ENCODE results near the gene CCNO.

The CCNO gene

GRCh38 chr5:55222985-55223811 is 10.2 kb downstream of the CCNO start:
- no peak for DNase-seq

GRCh38 chr5:55222092-55222984 is 11.1 kb downstream of the CCNO start:
- DNase-seq: no peak

- no peak for DNase-seq
These were observed 12.8 kb downstream of the CCNO start for GRCh38 chr5:55220433-55221185.

DNA sequence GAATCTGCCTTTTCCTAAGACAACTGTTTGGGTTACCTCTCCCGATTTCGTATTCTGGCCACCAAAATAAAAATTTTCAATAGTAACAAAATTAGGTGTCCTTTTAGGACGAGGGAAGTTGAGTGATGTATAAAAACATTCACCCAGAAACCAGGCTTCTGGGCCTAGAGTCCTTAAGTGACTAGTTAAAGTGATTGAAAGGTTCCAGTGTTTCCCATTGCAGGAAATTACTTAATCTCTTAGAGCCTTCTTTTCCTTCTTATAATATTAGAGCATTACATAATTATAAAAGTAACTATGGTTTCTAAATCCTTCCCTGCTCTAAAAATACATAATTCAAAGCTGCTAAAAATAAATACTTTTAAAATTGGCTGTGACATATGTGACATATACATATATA is 13.6 kb downstream of the CCNO start:
- DNase-seq: no peak

DNA sequence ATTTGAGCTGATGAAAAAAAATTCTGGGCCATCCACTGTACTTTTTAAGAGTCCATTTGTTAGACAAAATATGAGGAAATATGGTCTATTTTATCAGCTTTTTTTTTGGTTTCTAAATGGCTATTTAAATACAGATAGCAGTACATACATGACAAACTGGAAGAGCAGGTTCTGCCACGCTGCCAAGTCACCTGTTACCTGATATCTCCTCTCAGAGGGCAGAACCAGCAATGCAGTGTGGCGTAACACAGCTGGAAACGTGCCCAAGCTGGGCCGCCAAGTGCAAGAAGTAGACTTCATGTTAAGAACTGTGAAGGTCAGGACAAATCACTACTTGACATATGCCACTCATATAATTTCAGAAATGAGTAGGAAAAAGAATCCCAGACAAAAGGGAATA is 14.4 kb downstream of the CCNO start:
- peak; percentile 12 for DNase-seq

GRCh38 chr5:55211184-55211874 is 22.1 kb downstream of the CCNO start:
- no peak for DNase-seq

GRCh38 chr5:55205001-55205400 is 28.4 kb downstream of the CCNO start:
- no peak for DNase-seq

- no peak for DNase-seq
These were observed 42.2 kb downstream of the CCNO start for GRCh38 chr5:55191165-55191564.

- DNase-seq: peak; percentile 70
These were observed 44.5 kb downstream of the CCNO start for GRCh38 chr5:55188656-55189540.

- DNase-seq: peak; percentile 35
These were observed 46.0 kb downstream of the CCNO start for GRCh38 chr5:55187370-55187769.

Measured in NCI-H1092 treated with DMSO at 0.1 percent for 48 hours (cell line).